NOMO-1 (cell line): ENCODE data around the gene PLEKHF1.
"Not testable (repeated sequence)": the region's sequence is repeated elsewhere in the genome, so short reads cannot be mapped to it uniquely, and the experiment has no call there.

Experiments
- DNase-seq, 2 experiments: peaks; one replicate each; lab custom pipeline; 2025; ENCODE audit not compliant: unreplicated experiment in 2 of 2; lab: John Stamatoyannopoulos, UW

The PLEKHF1 gene

DNA sequence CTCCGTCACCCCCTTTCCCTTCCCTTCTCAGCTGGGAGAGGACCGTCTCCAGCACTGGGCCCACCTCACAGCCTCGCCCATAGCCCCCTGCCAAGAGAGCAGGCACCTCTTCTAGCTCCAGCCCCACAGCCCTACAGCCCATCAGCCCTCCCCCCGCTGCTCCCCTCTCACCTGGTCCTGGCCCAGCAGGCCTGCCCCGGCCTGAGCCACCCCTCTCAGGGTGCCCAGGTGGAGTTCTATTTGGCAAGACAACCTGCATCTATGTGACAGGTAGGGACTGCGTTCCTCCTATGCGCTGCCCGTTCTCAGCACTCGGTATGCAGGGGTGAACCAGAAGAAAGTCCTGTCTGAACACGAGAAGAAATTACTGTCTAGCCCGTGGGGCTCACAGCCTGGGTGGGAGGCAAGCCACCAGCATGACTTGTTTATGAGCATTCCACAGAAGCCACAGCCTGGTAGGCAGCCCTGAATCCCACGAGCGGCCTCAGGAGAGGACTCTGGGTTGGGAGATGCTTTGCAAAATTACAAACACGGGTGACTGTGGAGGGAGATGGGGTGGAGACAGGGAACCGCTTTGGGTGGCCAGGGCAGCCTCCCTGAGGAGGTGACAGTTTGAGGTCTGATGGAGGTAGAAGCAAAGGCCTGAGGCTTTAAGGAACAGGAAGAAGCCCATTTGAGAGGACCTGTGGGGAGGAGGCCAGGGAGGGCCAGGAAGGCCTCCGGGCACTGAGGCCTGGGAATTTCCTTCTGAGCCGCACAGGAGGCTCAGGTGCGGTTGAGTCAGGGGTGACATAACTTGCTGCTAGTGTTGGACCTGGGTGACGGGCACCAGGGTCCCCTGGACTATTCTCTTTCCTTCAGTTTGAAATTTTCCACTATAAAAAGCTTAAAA, 1.2 kb upstream of the PLEKHF1 start:
- no peak for DNase-seq

GRCh38 chr19:29664753-29665214, 477 bp upstream of the PLEKHF1 start:
- DNase-seq: no peak

DNA sequence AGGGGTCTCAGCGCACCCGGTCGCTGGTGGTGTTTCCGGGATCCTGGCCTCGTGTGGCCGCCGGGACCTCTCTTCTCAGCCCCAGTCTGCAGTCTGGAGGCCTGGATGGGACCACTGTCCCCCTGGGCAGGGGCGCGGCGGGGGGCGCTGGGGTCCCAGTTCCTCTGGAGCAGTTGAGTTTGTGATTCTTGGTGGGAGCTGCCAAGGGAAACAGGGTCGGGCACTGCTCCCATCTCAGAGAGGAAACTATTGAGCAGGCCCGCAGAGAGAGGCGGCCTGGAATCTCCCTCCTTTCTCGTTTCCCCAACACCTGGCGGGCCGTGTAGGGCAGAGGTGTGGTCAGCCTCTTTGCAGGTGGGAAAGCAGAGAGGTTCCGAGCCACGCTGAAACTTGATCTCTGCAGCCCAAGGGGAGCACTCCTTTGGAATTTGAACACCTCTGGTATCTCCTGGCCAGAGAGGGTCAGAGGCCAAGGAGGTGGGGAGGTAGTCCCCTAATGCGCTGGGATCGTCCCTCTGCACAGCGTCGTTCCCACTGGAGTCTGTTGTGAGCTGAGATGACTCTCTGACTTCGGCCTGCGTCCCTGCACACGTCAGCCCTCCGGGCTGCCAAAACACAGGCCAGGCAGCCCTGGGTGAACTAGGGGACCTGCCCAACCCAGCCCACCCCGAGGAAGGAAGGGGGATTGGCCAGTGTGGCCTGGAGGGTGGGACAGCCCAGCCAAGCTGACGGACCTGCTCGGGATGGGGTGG, 741 bp downstream of the PLEKHF1 start:
- DNase-seq: no peak

- no peak for DNase-seq
Measured at GRCh38 chr19:29666578-29667386, 1.5 kb downstream of the PLEKHF1 start.

DNA sequence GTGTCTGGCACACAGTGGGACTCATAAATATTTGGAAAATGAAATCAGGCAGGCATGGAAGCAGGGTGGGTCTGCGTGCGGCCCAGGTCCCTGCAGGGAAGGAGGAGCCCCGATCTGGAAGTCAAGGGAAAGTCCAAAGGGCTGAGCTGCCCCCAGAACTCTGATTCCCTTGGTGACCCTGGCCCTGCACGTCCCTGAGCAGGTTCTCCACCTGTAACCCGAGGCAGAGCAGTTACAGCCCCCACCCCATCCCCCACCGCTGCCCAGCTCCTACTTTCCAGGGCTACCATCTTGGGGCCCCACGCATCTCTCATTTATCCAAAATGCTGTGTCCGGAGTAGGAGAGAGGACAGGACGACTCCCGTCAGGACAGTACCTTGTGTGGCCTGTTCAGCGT, 2.1 kb downstream of the PLEKHF1 start:
- no peak for DNase-seq

GRCh38 chr19:29667901-29668341, 2.7 kb downstream of the PLEKHF1 start:
- no peak for DNase-seq

- no peak for DNase-seq
Measured at GRCh38 chr19:29668746-29669609, 3.7 kb downstream of the PLEKHF1 start.

- no peak for DNase-seq
Measured at GRCh38 chr19:29670255-29670654, 5.0 kb downstream of the PLEKHF1 start.

DNA sequence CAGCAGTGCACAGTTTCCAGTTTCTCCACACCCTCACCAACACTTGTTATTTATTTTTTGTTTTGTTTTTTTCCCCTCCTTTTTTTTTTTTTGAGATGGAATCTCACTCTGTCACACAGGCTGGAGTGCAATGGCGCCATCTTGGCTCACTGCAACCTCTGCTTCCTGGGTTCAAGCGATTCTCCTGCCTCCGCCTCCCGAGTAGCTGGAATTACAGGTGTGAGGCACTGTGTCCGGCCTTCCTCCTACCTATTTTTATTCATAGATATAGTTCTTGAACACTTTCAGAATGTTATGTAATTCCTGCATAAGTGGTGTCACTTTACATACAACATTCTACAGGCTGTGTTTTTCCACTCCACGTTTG, 5.7 kb downstream of the PLEKHF1 start:
- not testable (repeated sequence) for DNase-seq

DNA sequence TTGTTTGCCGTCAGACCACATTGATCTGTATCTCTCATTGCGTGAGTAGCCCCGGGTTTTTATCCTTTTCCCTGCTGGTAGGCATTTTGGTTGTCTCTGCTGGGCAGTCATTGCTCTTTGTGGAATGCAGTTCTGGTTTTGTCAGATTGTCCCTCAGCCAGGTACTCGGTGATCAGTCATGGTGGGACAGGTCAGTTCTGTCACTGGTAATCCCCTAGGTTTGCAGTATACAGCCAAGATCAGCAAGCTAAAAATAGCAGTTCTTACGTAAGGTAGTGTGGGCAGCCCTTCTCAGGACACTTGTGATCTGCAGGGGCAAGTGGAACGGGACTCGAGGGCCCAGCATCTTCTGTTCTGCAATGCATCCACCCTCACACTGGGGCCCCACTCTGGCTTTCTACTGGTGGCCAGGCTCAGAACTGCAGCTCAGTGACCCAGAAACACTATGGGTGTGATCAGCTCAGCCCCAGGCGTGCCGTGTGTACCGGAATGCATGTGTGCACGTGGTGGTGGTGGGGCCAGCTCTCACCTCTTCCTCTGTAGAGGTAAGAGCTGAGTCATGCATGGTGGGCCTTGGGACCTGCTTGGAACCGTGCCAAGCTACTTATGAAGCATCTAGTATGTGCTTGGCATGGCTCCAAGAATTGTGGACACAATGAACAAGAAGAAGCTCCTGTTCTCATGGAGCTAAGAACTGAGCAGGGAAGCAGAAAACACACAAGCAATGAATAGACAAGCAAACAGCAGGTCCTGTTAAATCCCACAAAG, 6.3 kb downstream of the PLEKHF1 start:
- no peak for DNase-seq

GRCh38 chr19:29672319-29672932, 7.2 kb downstream of the PLEKHF1 start:
- no peak for DNase-seq

- DNase-seq: no peak
Measured at GRCh38 chr19:29672933-29673336, 7.7 kb downstream of the PLEKHF1 start.

DNA sequence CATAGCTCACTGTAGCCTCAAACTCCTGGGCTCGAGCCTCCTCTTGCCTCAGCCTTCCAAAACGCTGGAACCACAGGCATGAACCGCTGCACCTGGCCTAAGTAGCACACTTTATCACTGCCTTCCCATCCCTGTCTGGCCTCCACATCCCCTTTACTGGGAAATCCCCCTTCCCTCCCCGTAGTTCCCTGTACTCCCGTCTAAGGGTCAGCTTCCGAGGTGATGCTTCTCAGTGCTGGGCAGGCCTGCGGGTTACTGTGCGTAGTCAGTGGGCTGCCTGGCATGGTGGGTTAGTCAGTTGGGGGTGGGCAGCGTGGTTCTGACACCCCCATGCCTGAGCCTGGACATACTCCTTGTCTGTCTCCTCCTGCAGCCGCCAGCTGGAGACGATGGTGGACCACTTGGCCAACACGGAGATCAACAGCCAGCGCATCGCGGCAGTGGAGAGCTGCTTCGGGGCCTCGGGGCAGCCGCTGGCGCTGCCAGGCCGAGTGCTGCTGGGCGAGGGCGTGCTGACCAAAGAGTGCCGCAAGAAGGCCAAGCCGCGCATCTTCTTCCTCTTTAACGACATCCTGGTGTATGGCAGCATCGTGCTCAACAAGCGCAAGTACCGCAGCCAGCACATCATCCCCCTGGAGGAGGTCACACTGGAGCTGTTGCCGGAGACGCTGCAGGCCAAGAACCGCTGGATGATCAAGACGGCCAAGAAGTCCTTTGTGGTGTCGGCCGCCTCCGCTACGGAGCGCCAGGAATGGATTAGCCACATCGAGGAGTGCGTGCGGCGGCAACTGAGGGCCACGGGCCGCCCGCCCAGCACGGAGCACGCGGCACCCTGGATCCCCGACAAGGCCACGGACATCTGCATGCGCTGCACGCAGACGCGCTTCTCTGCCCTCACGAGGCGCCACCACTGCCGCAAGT, 8.4 kb downstream of the PLEKHF1 start:
- DNase-seq: no peak

GRCh38 chr19:29674374-29675119, 9.3 kb downstream of the PLEKHF1 start:
- no peak for DNase-seq

- DNase-seq: no peak
Measured at GRCh38 chr19:29675120-29675649, 9.9 kb downstream of the PLEKHF1 start.

DNA sequence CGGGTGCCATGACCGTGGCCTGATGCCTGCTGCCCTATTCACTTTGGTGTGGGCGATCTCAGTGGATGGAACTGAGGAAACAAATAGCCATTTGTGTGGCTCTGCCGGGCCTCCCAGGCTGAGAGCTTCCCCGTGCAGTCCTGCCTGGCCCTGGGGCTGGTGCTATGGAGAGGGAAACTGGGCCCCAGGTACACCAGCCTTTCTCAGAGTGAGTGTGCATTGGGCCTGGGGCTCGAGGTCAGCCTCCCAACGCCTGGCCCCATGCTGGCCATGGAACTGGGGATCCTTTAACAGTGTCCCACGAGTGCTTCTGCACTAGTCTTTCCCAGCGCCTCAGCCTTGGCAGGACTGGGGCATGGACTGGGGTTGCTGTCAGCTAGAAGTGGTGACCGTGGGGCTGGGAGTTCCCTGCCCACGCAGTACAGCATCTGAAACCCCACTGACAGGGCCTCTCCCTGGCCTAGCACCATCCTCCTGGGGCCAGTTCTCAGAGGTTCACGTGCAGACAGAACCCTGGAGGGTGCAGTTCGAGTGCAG, 10.5 kb downstream of the PLEKHF1 start:
- DNase-seq: no peak

- DNase-seq: no peak
Measured at GRCh38 chr19:29676586-29676985, 11.3 kb downstream of the PLEKHF1 start.
